ENCODE results near the gene TMEM86A.
"Not testable (repeated sequence)": the region's sequence is repeated elsewhere in the genome, so short reads cannot be mapped to it uniquely, and the experiment has no call there.

TMEM86A gene

GRCh38 chr11:18698341-18699268 lies at the start of gene TMEM86A:
Gene TMEM86A, plus strand, starts transcription at chr11:18698779. Its CDS starts 108 bp downstream, at chr11:18698887.
- peak; percentile 95 for DNase-seq

- DNase-seq, result no peak
Measured at GRCh38 chr11:18650353-18650752, 48.2 kb upstream of the TMEM86A start.

GRCh38 chr11:18650859-18651557 lies 47.6 kb upstream of the TMEM86A start:
- no peak for DNase-seq

- no peak for DNase-seq
Measured at GRCh38 chr11:18657673-18658072, 40.9 kb upstream of the TMEM86A start.

DNA sequence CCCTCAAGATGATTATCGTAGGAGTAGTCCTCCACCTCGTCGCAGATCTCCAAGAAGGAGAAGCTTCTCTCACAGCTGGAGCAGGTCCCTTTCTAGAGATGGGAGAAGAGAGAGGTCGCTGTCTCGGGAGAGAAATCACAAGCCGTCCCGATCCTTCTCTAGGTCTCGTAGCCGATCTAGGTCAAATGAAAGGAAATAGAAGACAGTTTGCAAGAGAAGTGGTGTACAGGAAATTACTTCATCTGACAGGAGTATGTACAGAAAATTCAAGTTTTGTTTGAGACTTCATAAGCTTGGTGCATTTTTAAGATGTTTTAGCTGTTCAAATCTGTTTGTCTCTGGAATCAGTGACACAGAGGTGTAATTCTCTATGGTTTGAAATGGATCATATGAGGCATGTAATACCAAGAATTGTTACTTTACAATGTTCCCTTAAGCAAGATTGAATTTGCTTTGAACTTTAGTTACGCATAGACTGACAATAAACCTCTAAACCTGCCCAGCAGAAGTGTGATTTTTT lies 33.2 kb upstream of the TMEM86A start:
- DNase-seq, result not testable (repeated sequence)

DNA sequence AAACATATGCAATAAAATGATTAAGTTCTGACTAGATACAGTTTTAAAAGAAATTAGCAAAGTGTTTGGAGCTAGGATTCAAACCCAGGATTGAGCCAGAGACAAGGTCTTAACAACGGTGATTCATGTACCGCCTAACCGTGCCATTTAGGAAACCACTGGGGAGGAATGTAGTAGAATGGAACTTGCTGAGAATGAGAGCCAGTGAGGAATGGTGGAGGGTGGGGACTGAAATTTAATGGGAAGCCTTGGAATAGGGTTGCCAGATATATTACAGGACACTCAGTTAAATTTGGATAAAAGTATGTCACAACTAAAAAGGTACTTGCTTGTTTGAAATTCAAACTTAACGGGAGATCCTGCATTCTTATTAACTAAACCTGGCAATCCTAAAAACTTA lies 30.4 kb upstream of the TMEM86A start:
- DNase-seq, result no peak

- DNase-seq, result no peak
Measured at GRCh38 chr11:18669219-18669596, 29.4 kb upstream of the TMEM86A start.

DNA sequence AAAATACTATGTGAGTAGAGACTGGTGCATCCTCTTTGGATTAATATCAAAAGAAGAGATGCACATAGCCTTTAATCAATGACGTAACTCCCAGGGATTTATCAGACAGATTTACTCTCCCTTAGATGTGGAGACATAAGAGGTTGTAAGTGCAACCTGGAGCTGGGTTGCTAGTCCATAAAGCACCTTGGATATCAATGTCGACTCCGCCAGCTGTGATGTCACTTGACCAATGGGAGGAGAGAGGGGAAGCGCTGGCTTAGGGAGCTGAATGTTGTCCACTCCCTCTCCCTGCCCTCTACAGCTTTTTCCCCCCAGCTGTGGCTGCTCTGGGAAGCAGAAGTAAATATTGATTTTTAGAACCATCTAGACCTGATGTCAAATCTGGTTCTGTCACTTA lies 28.9 kb upstream of the TMEM86A start:
- DNase-seq, result no peak

DNA sequence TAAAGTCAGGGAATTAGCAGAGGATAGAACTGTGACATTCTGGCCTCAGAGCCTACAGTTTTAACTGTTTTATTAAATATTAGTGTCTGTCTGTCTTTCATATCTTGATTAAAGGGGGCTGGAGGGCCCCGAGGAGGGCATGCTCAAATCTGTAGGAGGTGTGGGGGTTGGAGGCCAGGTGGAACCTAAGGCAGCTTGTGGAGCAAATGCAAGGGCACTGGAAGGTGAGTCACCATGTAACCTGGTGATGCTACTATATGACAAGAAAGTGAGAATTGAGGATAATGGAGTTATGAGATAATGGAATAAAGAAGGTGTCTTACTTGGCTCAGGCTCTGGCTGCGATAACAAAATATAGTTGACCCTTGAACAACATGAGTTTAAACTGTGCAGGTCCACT lies 27.3 kb upstream of the TMEM86A start:
- DNase-seq, result no peak

DNA sequence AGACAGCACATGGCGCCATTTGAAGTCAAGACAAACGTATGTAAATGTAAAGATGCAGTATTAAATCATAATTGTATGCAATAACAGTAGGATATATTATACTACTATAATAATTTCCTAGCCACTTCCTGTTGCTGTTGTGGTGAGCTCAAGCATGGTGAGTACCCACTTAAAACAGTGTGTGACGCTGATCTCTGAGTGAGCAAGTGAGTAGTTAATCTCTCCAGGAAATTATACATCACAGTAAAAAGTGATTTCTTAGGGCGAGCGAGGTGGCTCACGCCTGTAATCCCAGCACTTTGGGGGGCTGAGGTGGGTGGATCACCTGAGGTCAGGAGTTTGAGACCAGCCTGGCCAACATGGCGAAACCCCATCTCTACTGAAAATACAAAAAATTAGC lies 26.4 kb upstream of the TMEM86A start:
- DNase-seq, result not testable (repeated sequence)

DNA sequence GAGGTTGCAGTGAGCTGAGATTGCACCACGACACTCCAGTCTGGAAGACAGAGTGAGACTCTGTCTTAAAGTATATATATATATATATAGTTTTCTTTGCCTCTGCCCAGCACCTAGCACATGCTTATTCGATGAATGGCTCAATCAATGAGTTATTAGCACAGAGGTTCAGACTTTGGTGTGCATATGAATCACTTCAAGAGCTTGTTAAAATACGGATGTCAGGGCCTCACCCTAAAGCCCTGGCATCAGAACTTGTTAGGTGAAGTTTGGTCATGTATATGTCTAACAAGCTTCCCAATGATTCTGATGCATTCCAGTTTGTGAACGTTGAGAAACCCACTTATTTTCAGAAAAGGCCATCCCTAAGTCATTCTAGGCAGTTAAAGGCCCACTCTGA lies 21.8 kb upstream of the TMEM86A start:
- no peak for DNase-seq

GRCh38 chr11:18677560-18677959 lies 21.0 kb upstream of the TMEM86A start:
- no peak for DNase-seq

- not testable (repeated sequence) for DNase-seq
Measured at GRCh38 chr11:18681949-18682348, 16.6 kb upstream of the TMEM86A start.

GRCh38 chr11:18682466-18682865 lies 16.1 kb upstream of the TMEM86A start:
- no peak for DNase-seq

GRCh38 chr11:18684267-18684666 lies 14.3 kb upstream of the TMEM86A start:
- DNase-seq, result no peak

- not testable (repeated sequence) for DNase-seq
Measured at GRCh38 chr11:18691467-18692140, 7.0 kb upstream of the TMEM86A start.

GRCh38 chr11:18692941-18693760 lies 5.4 kb upstream of the TMEM86A start:
- no peak for DNase-seq

DNA sequence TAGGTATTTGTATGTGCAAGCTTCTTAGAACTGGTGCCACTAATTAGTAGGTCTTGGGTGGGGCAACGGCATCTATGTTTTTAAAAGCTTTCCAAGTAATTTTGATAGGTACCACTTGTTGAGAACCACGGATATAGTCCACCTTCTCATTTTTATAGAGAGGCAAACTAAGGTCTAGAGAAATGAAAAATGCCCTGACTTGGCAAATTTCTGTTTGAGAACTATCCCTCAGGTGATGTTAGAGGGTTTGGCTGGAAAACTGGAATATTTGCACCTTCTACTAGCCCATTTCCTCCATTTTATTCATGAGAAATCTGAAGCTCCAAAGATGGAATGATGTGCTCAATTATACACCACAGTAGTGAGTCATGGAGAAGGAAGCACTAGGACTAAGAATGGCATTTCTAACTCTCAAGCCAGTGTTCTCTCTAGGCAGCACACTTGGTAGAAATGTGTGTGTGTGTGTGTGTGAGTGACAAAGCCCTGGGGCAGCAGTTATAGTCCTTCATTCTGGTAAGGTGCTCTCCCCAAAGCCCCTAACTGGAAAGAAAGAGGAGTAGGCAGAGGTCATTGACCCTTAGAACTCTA lies 1.8 kb upstream of the TMEM86A start:
- DNase-seq, result no peak

DNA sequence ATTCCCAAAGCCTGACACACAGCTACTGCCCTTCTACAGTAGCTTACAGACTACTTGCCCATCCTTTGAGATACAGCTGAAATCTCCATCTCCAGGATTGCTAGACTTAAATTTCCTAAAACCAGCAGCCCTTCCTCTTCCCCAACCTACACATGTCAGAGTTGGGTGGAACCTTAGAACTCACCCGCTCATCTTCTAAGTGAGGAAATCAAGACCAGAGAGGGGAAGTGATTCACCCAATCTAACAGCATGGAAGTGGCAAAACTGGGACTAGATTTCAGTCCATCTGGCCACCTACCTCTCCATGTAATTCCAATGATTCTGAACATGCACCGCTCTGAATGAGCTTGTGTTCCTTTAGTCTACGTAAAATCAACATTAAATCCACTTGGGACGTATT lies 1.0 kb upstream of the TMEM86A start:
- DNase-seq, result no peak

- no peak for DNase-seq
Measured at GRCh38 chr11:18699269-18699596, 654 bp downstream of the TMEM86A start.

- DNase-seq, result no peak
Measured at GRCh38 chr11:18699848-18700261, 1.3 kb downstream of the TMEM86A start.

- DNase-seq, result no peak
Measured at GRCh38 chr11:18700375-18700774, 1.8 kb downstream of the TMEM86A start.

Data from activated CD8-positive, alpha-beta memory T cell treated with anti-CD3 and anti-CD28 coated beads, Interleukin-2, amount 50 U/mL, for 48 hours (primary cell).